ENCODE results near the gene EML5.

- no peak for TF ChIP-seq CTCF (IDR thresholded peaks at IDR 0.05)
- TF ChIP-seq POLR2A (IDR thresholded peaks at IDR 0.05) = no peak
Observed at GRCh38 chr14:88607829-88608228, 184.9 kb downstream of the EML5 start.
